Calu3 (cell line): ENCODE measurements around the gene TUT7. TPM values are rescaled to one million over a fixed set of nuclear protein-coding genes. Genes with fewer than 3 reads are reported as not detected.
A peak's percentile ranks its signal among the peaks of the same experiment; 100 is the strongest.
"Not testable (repeated sequence)": the region's sequence is repeated elsewhere in the genome, so short reads cannot be mapped to it uniquely, and the experiment has no call there.

ENCODE experiments used
- Bru-seq: library from RNA; stranded (reverse); fragments of 400-500 nt; gene quantifications from one replicate; lab custom pipeline; 2021; lab: Mats Ljungman, UMichigan
- BruChase-seq, 2 experiments: library from RNA; stranded (reverse); fragments of 400-500 nt; gene quantifications; one replicate each; lab custom pipeline; 2021; lab: Mats Ljungman, UMichigan
- BruUV-seq: library from RNA; stranded (reverse); fragments of 400-500 nt; replicated peaks from 2 replicates; lab custom pipeline; 2021; lab: Mats Ljungman, UMichigan
- CTCF ChIA-PET: fragments of 300-600 bp; sonication (Branson Sonifier 250); formaldehyde crosslinking; loops from one replicate; lab custom pipeline; 2022; ENCODE audit warnings: antibody characterized with exemption; lab: Charles Lee
- DNase-seq: peaks from one replicate; pipeline ENCODE4 v3.0.0; 2022
- H3K27ac Mint-ChIP-seq: one replicate; pipeline ENCODE4 v1.8.0; 2022; ENCODE audit warnings: mixed read lengths; ENCODE audit not compliant: unreplicated experiment
- H3K27me3 Mint-ChIP-seq: one replicate; pipeline ENCODE4 v1.8.0; 2022; ENCODE audit warnings: mixed read lengths; ENCODE audit not compliant: unreplicated experiment
- H3K36me3 Mint-ChIP-seq: one replicate; pipeline ENCODE4 v1.8.0; 2022; ENCODE audit warnings: mild to moderate bottlenecking, moderate library complexity, mixed read lengths; ENCODE audit not compliant: insufficient read depth, unreplicated experiment
- H3K4me1 Mint-ChIP-seq: one replicate; pipeline ENCODE4 v1.8.0; 2022; ENCODE audit warnings: mild to moderate bottlenecking, low read depth, mixed read lengths; ENCODE audit not compliant: unreplicated experiment
- H3K4me3 Mint-ChIP-seq: one replicate; pipeline ENCODE4 v1.8.0; 2022; ENCODE audit warnings: mild to moderate bottlenecking, low read depth, moderate library complexity, mixed read lengths; ENCODE audit not compliant: unreplicated experiment
- H3K9me3 Mint-ChIP-seq: one replicate; pipeline ENCODE4 v1.8.0; 2022; ENCODE audit warnings: low read depth, mixed read lengths; ENCODE audit not compliant: unreplicated experiment
- intact Hi-C: fragments of 100-400 bp; cut with micrococcal nuclease; formaldehyde crosslinking; loops from one replicate; pipeline ENCODE4 v1.10.0; 2022; ENCODE audit not compliant: unreplicated experiment
- long read RNA-seq: library from polyadenylated mRNA; stranded (forward); transcript quantifications from one replicate; pipeline ENCODE4 v2.0.0, GENCODE V29; 2022
- total RNA-seq: library from RNA; stranded (reverse); gene quantifications from 2 replicates; pipeline ENCODE4 v1.2.3, GENCODE V29; 2022
- TF ChIP-seq, protein P1 (sequence below): fragments of 200-600 bp; IDR thresholded peaks from one replicate; pipeline ENCODE4 v1.8.0; 2022; ENCODE audit warnings: antibody characterized with exemption; ENCODE audit not compliant: unreplicated experiment

Gene TUT7, protein sequence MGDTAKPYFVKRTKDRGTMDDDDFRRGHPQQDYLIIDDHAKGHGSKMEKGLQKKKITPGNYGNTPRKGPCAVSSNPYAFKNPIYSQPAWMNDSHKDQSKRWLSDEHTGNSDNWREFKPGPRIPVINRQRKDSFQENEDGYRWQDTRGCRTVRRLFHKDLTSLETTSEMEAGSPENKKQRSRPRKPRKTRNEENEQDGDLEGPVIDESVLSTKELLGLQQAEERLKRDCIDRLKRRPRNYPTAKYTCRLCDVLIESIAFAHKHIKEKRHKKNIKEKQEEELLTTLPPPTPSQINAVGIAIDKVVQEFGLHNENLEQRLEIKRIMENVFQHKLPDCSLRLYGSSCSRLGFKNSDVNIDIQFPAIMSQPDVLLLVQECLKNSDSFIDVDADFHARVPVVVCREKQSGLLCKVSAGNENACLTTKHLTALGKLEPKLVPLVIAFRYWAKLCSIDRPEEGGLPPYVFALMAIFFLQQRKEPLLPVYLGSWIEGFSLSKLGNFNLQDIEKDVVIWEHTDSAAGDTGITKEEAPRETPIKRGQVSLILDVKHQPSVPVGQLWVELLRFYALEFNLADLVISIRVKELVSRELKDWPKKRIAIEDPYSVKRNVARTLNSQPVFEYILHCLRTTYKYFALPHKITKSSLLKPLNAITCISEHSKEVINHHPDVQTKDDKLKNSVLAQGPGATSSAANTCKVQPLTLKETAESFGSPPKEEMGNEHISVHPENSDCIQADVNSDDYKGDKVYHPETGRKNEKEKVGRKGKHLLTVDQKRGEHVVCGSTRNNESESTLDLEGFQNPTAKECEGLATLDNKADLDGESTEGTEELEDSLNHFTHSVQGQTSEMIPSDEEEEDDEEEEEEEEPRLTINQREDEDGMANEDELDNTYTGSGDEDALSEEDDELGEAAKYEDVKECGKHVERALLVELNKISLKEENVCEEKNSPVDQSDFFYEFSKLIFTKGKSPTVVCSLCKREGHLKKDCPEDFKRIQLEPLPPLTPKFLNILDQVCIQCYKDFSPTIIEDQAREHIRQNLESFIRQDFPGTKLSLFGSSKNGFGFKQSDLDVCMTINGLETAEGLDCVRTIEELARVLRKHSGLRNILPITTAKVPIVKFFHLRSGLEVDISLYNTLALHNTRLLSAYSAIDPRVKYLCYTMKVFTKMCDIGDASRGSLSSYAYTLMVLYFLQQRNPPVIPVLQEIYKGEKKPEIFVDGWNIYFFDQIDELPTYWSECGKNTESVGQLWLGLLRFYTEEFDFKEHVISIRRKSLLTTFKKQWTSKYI (N-terminal part only)
- 16.2 and 21.4 TPM in 2 replicates for total RNA-seq
- Bru-seq, nascent RNA: percentile 86 among the genes with signal in this experiment
- percentile 74 among the genes with signal in this experiment for BruChase-seq, experiment 1, labeled RNA remaining after a 6-hour chase
- percentile 77 among the genes with signal in this experiment for BruChase-seq, experiment 2, labeled RNA remaining after a 2-hour chase
- long read RNA-seq, partial matches to known transcripts: 0 of 6 reads
- long read RNA-seq, other reads (novel, unspliced or antisense): 6 of 6 reads

DNA sequence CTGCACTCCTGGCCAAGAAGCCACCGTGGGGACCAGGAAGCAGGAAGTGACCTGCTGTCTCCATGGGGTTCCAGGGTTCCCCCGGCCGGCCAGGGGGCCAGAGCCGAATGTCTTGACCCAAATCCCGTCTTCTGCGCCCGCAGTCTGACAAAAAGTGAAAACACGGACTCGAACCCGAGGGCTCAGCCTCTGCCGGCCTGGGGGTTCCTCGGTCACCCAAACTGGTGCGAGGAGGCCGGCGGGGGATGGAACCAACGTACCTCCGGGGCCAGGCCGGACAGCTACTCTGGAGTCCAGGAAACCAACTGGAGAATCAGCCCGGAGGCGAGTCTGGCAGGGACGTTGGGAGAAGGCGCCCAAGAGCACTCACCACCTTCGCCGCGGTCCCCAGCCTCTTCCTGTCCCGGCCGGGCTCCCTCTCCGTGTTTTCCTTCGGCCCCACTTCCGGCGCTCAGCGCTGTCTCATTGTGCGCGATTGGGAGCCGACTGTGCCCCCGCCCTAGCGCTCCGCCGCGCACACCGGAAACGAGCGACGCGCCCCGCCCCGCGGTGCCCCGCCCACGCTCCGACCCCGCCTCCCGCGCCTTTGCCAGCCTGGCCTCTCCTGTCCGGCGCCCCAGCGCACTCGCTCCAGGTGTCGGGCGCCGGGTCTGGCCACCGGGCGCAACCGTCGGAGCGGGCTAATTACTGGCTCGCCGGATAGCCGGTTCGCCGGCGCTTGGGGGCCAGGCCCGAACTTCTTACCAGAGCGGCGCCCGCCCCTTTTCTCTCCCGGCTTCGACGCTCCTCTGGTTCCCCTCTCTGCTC lies at the start of gene TUT7:
Gene TUT7 (minus strand): TSS at position 400 of the 807 bp plus-strand sequence. CDS start 1,211 bp downstream, outside the sequence.
- BruUV-seq: no TSS peak
- no peaks in the 10 kb centered on the region for H3K4me1 Mint-ChIP-seq
- peak within 1 kb of the TSS; percentile 94 for H3K27ac Mint-ChIP-seq
- peak; percentile 97 for DNase-seq
- peak within 1 kb of the TSS; percentile 99 for H3K4me3 Mint-ChIP-seq
- H3K9me3 Mint-ChIP-seq: no peaks in the 10 kb centered on the region
- H3K36me3 Mint-ChIP-seq: peaks cover 26% of the 10 kb centered on the region
- intact Hi-C loops: no loop called here
- CTCF ChIA-PET: no interaction called here
- no peaks in the 10 kb centered on the region for H3K27me3 Mint-ChIP-seq
- TF ChIP-seq, protein P1, sequence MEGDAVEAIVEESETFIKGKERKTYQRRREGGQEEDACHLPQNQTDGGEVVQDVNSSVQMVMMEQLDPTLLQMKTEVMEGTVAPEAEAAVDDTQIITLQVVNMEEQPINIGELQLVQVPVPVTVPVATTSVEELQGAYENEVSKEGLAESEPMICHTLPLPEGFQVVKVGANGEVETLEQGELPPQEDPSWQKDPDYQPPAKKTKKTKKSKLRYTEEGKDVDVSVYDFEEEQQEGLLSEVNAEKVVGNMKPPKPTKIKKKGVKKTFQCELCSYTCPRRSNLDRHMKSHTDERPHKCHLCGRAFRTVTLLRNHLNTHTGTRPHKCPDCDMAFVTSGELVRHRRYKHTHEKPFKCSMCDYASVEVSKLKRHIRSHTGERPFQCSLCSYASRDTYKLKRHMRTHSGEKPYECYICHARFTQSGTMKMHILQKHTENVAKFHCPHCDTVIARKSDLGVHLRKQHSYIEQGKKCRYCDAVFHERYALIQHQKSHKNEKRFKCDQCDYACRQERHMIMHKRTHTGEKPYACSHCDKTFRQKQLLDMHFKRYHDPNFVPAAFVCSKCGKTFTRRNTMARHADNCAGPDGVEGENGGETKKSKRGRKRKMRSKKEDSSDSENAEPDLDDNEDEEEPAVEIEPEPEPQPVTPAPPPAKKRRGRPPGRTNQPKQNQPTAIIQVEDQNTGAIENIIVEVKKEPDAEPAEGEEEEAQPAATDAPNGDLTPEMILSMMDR: no peak

DNA sequence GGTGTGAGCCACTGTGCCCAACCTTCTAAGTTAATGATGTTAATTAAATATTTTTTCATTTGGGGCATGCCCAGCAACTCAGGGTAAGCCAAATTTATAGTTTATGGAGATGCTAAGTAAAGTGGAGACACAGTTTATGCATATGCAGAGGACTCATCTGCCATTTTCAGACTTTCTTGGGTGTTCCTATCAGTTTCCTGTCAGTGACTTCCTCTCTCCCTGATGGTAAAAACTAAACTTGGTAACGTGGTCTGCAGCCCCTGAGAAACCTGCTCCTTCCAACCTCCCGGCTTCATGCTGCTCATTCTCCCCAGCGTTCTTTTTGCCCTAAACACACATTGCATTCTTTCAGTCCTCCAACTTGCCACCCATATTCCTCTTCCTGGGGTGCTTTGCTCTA lies 48.4 kb upstream of the TUT7 start:
- H3K27me3 Mint-ChIP-seq: peaks cover 13% of the 10 kb centered on the region
- no peaks in the 10 kb centered on the region for H3K36me3 Mint-ChIP-seq
- no peak overlapping the region for H3K27ac Mint-ChIP-seq
- intact Hi-C loops: no loop called here
- no TSS peak for BruUV-seq
- H3K4me1 Mint-ChIP-seq: peaks cover 18% of the 10 kb centered on the region
- CTCF ChIA-PET: no interaction called here
- TF ChIP-seq, protein P1: no peak
- no peaks in the 10 kb centered on the region for H3K9me3 Mint-ChIP-seq
- no peak overlapping the region for H3K4me3 Mint-ChIP-seq
- DNase-seq: no peak

DNA sequence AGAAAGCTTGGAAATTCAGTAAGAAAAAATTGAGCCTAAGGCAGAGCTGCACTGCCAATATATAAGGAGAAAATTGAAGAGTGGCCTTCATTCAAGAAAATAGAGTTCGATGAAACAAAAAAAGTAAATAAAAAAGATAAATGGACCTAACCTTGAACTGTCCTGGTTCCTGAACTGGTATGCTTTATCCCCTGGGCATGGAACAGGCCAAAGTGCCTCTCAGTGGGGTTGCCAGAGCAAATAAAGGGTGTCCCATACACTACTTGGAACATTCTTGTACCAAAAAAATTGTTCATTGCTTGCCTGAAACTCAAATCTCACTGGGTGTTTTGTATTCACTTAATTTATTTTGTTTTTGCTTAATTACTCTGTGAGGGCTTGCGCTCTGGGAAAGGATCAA lies 42.2 kb upstream of the TUT7 start:
- peaks cover 14% of the 10 kb centered on the region for H3K27me3 Mint-ChIP-seq
- no peaks in the 10 kb centered on the region for H3K9me3 Mint-ChIP-seq
- no peak for DNase-seq
- TF ChIP-seq, protein P1: no peak
- no peak overlapping the region for H3K27ac Mint-ChIP-seq
- intact Hi-C loops: no loop called here
- no TSS peak for BruUV-seq
- H3K4me1 Mint-ChIP-seq: no peaks in the 10 kb centered on the region
- no peak overlapping the region for H3K4me3 Mint-ChIP-seq
- CTCF ChIA-PET: no interaction called here
- no peaks in the 10 kb centered on the region for H3K36me3 Mint-ChIP-seq

DNA sequence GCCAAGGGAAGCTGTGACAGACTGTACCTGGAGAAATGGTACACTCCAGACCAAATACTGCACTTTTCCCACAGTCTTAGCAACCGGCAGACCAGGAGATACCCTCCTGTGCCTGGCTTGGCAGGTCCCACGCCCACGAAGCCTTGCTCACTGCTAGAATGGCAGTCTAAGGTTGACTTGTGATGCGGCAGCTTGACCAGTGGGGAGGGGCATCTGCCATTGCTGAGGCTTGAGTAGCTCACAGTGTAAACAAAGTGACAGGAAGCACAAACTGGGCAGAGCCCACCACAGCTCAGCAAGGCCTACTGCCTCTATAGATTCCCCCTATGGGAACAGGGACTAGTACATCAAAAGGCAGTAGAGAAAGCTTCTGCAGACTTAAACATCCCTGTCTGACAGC lies 36.0 kb upstream of the TUT7 start:
- H3K9me3 Mint-ChIP-seq, intact Hi-C loops, H3K4me1 Mint-ChIP-seq, H3K4me3 Mint-ChIP-seq, CTCF ChIA-PET, H3K36me3 Mint-ChIP-seq, BruUV-seq, DNase-seq, H3K27ac Mint-ChIP-seq: not testable (repeated sequence)
- peaks cover 26% of the 10 kb centered on the region for H3K27me3 Mint-ChIP-seq
